GM12874 (cell line): ENCODE measurements around the gene TEKT3.

Experiments
- CTCF ChIP-seq: IDR thresholded peaks from 2 replicates; pipeline ENCODE4 v1.5.1; 2011; ENCODE audit warnings: low read depth, mild to moderate bottlenecking, control low read depth, low read length, moderate library complexity; ENCODE audit not compliant: insufficient read depth

Gene TEKT3

GRCh38 chr17:15266325-15267125 is 74.9 kb downstream of the TEKT3 start:
- TF ChIP-seq CTCF = no peak

- TF ChIP-seq CTCF = no peak
Measured at GRCh38 chr17:15265131-15265530, 76.3 kb downstream of the TEKT3 start, which contains the start of gene PMP22. Gene PMP22, minus strand, starts transcription at chr17:15265326. Its CDS starts 4,599 bp downstream, at chr17:15260727.

GRCh38 chr17:15264542-15264941 is 76.9 kb downstream of the TEKT3 start:
- TF ChIP-seq CTCF = no peak

- no peak for TF ChIP-seq CTCF
Measured at GRCh38 chr17:15263680-15264079, 77.7 kb downstream of the TEKT3 start.

- TF ChIP-seq CTCF = no peak
Measured at GRCh38 chr17:15263206-15263579, 78.2 kb downstream of the TEKT3 start.

- TF ChIP-seq CTCF = no peak
Measured at GRCh38 chr17:15262291-15263205, 78.8 kb downstream of the TEKT3 start.

GRCh38 chr17:15261802-15262290 is 79.6 kb downstream of the TEKT3 start:
- no peak for TF ChIP-seq CTCF
